ENCODE measurements around the gene PRDM16.

- no peak for TF ChIP-seq CTCF (CRISPR knock-in tag; IDR thresholded peaks at IDR 0.05)
- no peak for TF ChIP-seq GTF2F1 (IDR thresholded peaks at IDR 0.05; ENCODE audit: low read length)
- TF ChIP-seq ZNF326 (CRISPR knock-in tag; IDR thresholded peaks at IDR 0.05; ENCODE audit: borderline replicate concordance): no peak
These were observed 98.3 kb downstream of the PRDM16 start for GRCh38 chr1:3167255-3167654.
